ENCODE results near the gene PCGF1. TPM values are rescaled to one million over a fixed set of nuclear protein-coding genes. Genes with fewer than 3 reads are reported as not detected.

Gene PCGF1
- total and polyA plus RNA-seq, 9 of the 15 experiments (the other 6 are each of a cell fraction or from before 2014, with no cell fraction given), result 20.3 to 45.7 (median 29.3) TPM

GRCh38 chr2:74482801-74483674 is 24.5 kb downstream of the PCGF1 start, which contains the start of the genes CCDC142 and TTC31 (continued):
- TF ChIP-seq MLLT1 (IDR thresholded peaks at IDR 0.05) (peak in 1 of 2 experiments; percentile 30; a peak in 1 of 4 replicates), ZNF77 (CRISPR knock-in tag; IDR thresholded peaks at IDR 0.05) (no peak), DEAF1 (CRISPR knock-in tag; IDR thresholded peaks at IDR 0.05) (peak; percentile 76), FUS (optimal IDR thresholded peaks at IDR 0.05; ENCODE audit: low read depth, low read length) (no peak), ZNF41 (CRISPR knock-in tag; conservative IDR thresholded peaks at IDR 0.05) (no peak), PHF21A (IDR thresholded peaks at IDR 0.05; ENCODE audit: borderline replicate concordance, low read depth) (no peak), ZNF146 (CRISPR knock-in tag; IDR thresholded peaks at IDR 0.05; ENCODE audit: unreplicated experiment) (no peak), GTF2E2 (tag; IDR thresholded peaks at IDR 0.05) (0 out of 2 replicates have a peak, but pooled peaks have one; percentile 57), ELF1 (tag; IDR thresholded peaks at IDR 0.05) (peak; percentile 75), ARID4B (CRISPR knock-in tag; IDR thresholded peaks at IDR 0.05) (peak; percentile 76; the same call in 1 of the 2 replicates), CXXC5 (CRISPR knock-in tag; IDR thresholded peaks at IDR 0.05) (0 out of 2 replicates have a peak, but pooled peaks have one; percentile 59), RBBP5 (IDR thresholded peaks at IDR 0.05; ENCODE audit: borderline replicate concordance, insufficient read depth, low read length, poor library complexity, severe bottlenecking) (peak; percentile 54), NEUROD1 (IDR thresholded peaks at IDR 0.05; ENCODE audit: borderline replicate concordance, low read depth, low read length, partially characterized antibody) (peak; percentile 18), FOXJ2 (tag; IDR thresholded peaks at IDR 0.05) (no peak), MIER1 (IDR thresholded peaks at IDR 0.05; ENCODE audit: low read depth) (no peak), HMGXB4 (CRISPR knock-in tag; IDR thresholded peaks at IDR 0.05) (no peak), KLF1 (tag; IDR thresholded peaks at IDR 0.05) (no peak)

Measured in K562 (cell line).